Transverse colon (tissue), 4 donors: ENCODE data around the gene GINS1. TPM values are rescaled to one million over a fixed set of nuclear protein-coding genes. Genes with fewer than 3 reads are reported as not detected.

Experiments
- DNase-seq: peaks from one replicate; pipeline ENCODE4 v3.0.0-alpha.2; 2019
- H3K27ac ChIP-seq, 4 donors: fragments of 200-600 bp; sonication (generic); 2 replicates each; pipeline ENCODE4 v1.5.1; 2016 to 2018; ENCODE audit warnings: inconsistent platforms in 4 of 4
- H3K27me3 ChIP-seq: fragments of 200-600 bp; sonication (generic); 2 replicates; pipeline ENCODE4 v1.5.1; 2017; ENCODE audit warnings: inconsistent platforms
- H3K36me3 ChIP-seq, 4 donors: fragments of 200-600 bp; sonication (generic); 2 replicates each; pipeline ENCODE4 v1.5.1; 2017 to 2019; ENCODE audit warnings: inconsistent platforms in 4 of 4
- H3K4me1 ChIP-seq, 4 donors: fragments of 200-600 bp; sonication (generic); 2 replicates each; pipeline ENCODE4 v1.5.1; 2017 to 2020; ENCODE audit warnings: inconsistent platforms in 4 of 4
- H3K4me3 ChIP-seq, 4 donors: fragments of 200-600 bp; sonication (generic); 1 replicate in 1 of 4; 2 replicates in 3 of 4; pipeline versions ENCODE4 v1.5.1 to v1.6.1; 2017 to 2019; ENCODE audit warnings: inconsistent platforms in 4 of 4
- H3K9me3 ChIP-seq, 2 donors: fragments of 200-600 bp; sonication (generic); 2 replicates each; pipeline ENCODE4 v1.5.1; 2017 to 2019; ENCODE audit warnings: inconsistent platforms in 2 of 2
- CTCF ChIP-seq, 5 experiments: fragments of 200-600 bp in 3 of 5; fragments of 450-650 bp in 2 of 5; sonication (generic) in 3 of 5; IDR thresholded peaks; 1 replicate in 2 of 5; 2 replicates in 3 of 5; pipeline ENCODE4 v1.5.1; 2016 to 2017; ENCODE audit warnings: antibody characterized with exemption in 5 of 5, inconsistent platforms in 3 of 5, mild to moderate bottlenecking in 2 of 5, moderate library complexity in 1 of 5
- EP300 ChIP-seq: sonication (generic); formaldehyde crosslinking; IDR thresholded peaks from one replicate; pipeline ENCODE4 v1.6.1; 2017; ENCODE audit warnings: antibody characterized with exemption, low read depth
- POLR2A ChIP-seq: fragments of 450-650 bp; IDR thresholded peaks from one replicate; pipeline ENCODE4 v1.6.1; 2016; ENCODE audit warnings: antibody characterized with exemption, mild to moderate bottlenecking, moderate library complexity
- POLR2AphosphoS5 ChIP-seq, 3 donors: sonication (generic); formaldehyde crosslinking; IDR thresholded peaks; one replicate each; pipeline ENCODE4 v1.6.1; 2016; ENCODE audit warnings: antibody characterized with exemption in 3 of 3
- WGBS, 2 donors: methylation state at CpG; one replicate each; pipeline ENCODE4 v1.1.5; 2018; ENCODE audit warnings: low coverage in 1 of 2; 5-methylcytosine and 5-hydroxymethylcytosine counted together
- in situ Hi-C, 4 donors: fragments of 200-750 bp; cut with MboI; loops; one replicate each; pipeline versions ENCODE4 v1.15.0 to v1.15.1; 2017; ENCODE audit warnings: low sequenced_read_pairs in 3 of 4, low pct_ligation_motif_present in 1 of 4, low pct_unique_long_range_greater_than_20kb in 1 of 4
- intact Hi-C: fragments of 100-400 bp; cut with DNase I; formaldehyde crosslinking; loops from one replicate; pipeline ENCODE4 v1.15.1; 2023; ENCODE audit warnings: low total_unique reads
- total RNA-seq, 4 donors: library from RNA; depleted of rRNA; stranded (reverse); fragments of >200 nt; gene quantifications; one replicate each; pipeline ENCODE4 v1.1.0, GENCODE V29; 2016

Gene GINS1
- total RNA-seq, 4 donors from 2014 or later = 1.3 to 1.4 TPM; not detected in 2

GRCh38 chr20:25394996-25395395, 12.5 kb upstream of the GINS1 start:
- no peak overlapping the region for H3K4me3 ChIP-seq
- no peaks in the 10 kb centered on the region for H3K36me3 ChIP-seq
- DNase-seq = no peak
- no peaks in the 10 kb centered on the region for H3K27me3 ChIP-seq
- no peak for TF ChIP-seq CTCF (IDR thresholded peaks at IDR 0.05)
- no peak for TF ChIP-seq EP300
- TF ChIP-seq POLR2AphosphoS5 (IDR thresholded peaks at IDR 0.05) = no peak
- TF ChIP-seq POLR2A = no peak
- in situ Hi-C loops = loop anchor here in 2 of 4 donors (10.0 to 25.0 kb wide), 3 partner anchors 90 to 400 kb away; partner anchors contain the start of genes ACSS1 (in 1 of the 2) and APMAP (in 1 of the 2)
- H3K9me3 ChIP-seq = no peaks in the 10 kb centered on the region
- peaks cover 5 to 22% (median 12%) of the 10 kb centered on the region in 4 donors for H3K4me1 ChIP-seq
- 68 to 88% methylated on average over 6 of the region's 6 CpGs for WGBS, 2 donors
- H3K27ac ChIP-seq = no peak overlapping the region
- intact Hi-C loops = loop anchor here (5.0 kb wide), 1 partner anchor 88 kb away; no protein-coding TSS in a partner anchor

- Histone ChIP-seq H3K36me3 (no peaks in the 10 kb centered on the region), H3K9me3 (no peaks in the 10 kb centered on the region), H3K4me1 (peaks cover 3 to 17% (median 10%) of the 10 kb centered on the region in 4 donors), H3K27ac (peak overlapping the region; percentile 78 to 89 (median 84)), H3K4me3 (peak overlapping the region in 2 of 4 donors; percentile 17 to 18), H3K27me3 (no peaks in the 10 kb centered on the region)
- DNase-seq = peak; percentile 53
- 65% methylated on average over 6 of the region's 6 CpGs; no CpG with 5 or more reads in 1 of the 2 donors for WGBS, 2 donors
- TF ChIP-seq CTCF (IDR thresholded peaks at IDR 0.05) = no peak
- TF ChIP-seq POLR2AphosphoS5 (IDR thresholded peaks at IDR 0.05) = peak in 2 of 3 donors; percentile 56 to 67
- TF ChIP-seq POLR2A = peak; percentile 44
- in situ Hi-C loops (loop anchor here in 2 of 4 donors (10.0 to 25.0 kb wide), 3 partner anchors 92 to 402 kb away; partner anchors contain the start of genes ACSS1 (in 1 of the 2) and APMAP (in 1 of the 2)), intact Hi-C loops (loop anchor here (5.0 kb wide), 1 partner anchor 90 kb away; no protein-coding TSS in a partner anchor)
These were observed 10.4 kb upstream of the GINS1 start for GRCh38 chr20:25397096-25397495.

- Histone ChIP-seq H3K4me3 (peak overlapping the region in 2 of 4 donors; percentile 17 to 18), H3K27me3 (no peaks in the 10 kb centered on the region), H3K4me1 (peaks cover 3 to 17% (median 10%) of the 10 kb centered on the region in 4 donors), H3K9me3 (peaks cover 6 to 7% of the 10 kb centered on the region in 2 donors), H3K36me3 (no peaks in the 10 kb centered on the region), H3K27ac (peak overlapping the region; percentile 78 to 89 (median 84))
- 30 to 35% methylated on average over 1 of the region's 1 CpG for WGBS, 2 donors
- in situ Hi-C loops = loop anchor here in 2 of 4 donors (10.0 to 25.0 kb wide), 3 partner anchors 93 to 403 kb away; partner anchors contain the start of genes ACSS1 (in 1 of the 2) and APMAP (in 1 of the 2)
- TF ChIP-seq POLR2A (no peak), EP300 (no peak), CTCF (IDR thresholded peaks at IDR 0.05) (no peak), POLR2AphosphoS5 (IDR thresholded peaks at IDR 0.05) (no peak)
- intact Hi-C loops = loop anchor here (5.0 kb wide), 1 partner anchor 91 kb away; no protein-coding TSS in a partner anchor
- DNase-seq = no peak
These were observed 9.7 kb upstream of the GINS1 start for GRCh38 chr20:25397821-25398220.

- Histone ChIP-seq H3K4me3 (no peak overlapping the region), H3K36me3 (no peaks in the 10 kb centered on the region), H3K9me3 (peaks cover 9 to 12% of the 10 kb centered on the region in 2 donors), H3K27ac (peak overlapping the region; percentile 50 to 88 (median 79)), H3K27me3 (no peaks in the 10 kb centered on the region), H3K4me1 (peaks cover 3 to 17% (median 10%) of the 10 kb centered on the region in 4 donors)
- DNase-seq = no peak
- TF ChIP-seq POLR2AphosphoS5 (IDR thresholded peaks at IDR 0.05) (no peak), EP300 (no peak), CTCF (IDR thresholded peaks at IDR 0.05) (no peak), POLR2A (no peak)
- in situ Hi-C loops = loop anchor here in 2 of 4 donors (10.0 to 25.0 kb wide), 3 partner anchors 94 to 404 kb away; partner anchors contain the start of genes ACSS1 (in 1 of the 2) and APMAP (in 1 of the 2)
- intact Hi-C loops = loop anchor here (5.0 kb wide), 1 partner anchor 91 kb away; no protein-coding TSS in a partner anchor
- WGBS, 2 donors = 11 to 34% methylated on average over 4 of the region's 4 CpGs
These were observed 9.0 kb upstream of the GINS1 start for GRCh38 chr20:25398376-25399036.
